Thoracic aorta (tissue), 2 donors: ENCODE measurements around the gene IGF2. TPM values are rescaled to one million over a fixed set of nuclear protein-coding genes. Genes with fewer than 3 reads are reported as not detected.

ENCODE experiments used
- ATAC-seq: fragments of 150-250 bp; one replicate; pipeline ENCODE4 v1.8.0; 2017; ENCODE audit warnings: low read depth; ENCODE audit not compliant: insufficient number of reproducible peaks, low FRiP score
- DNase-seq: peaks from one replicate; pipeline ENCODE4 v3.0.0-alpha.2; 2020; ENCODE audit warnings: low spot score
- H3K27ac ChIP-seq, 2 donors: fragments of 200-600 bp; sonication (generic); 1 replicate in 1 of 2; 2 replicates in 1 of 2; pipeline ENCODE4 v1.5.1; 2016; ENCODE audit warnings: mild to moderate bottlenecking in 2 of 2, moderate library complexity in 2 of 2
- H3K27me3 ChIP-seq: fragments of 200-600 bp; sonication (generic); replicated peaks from 2 replicates; pipeline ENCODE4 v1.6.0; 2016; ENCODE audit warnings: mild to moderate bottlenecking; ENCODE audit not compliant: insufficient read depth
- H3K36me3 ChIP-seq: fragments of 200-600 bp; sonication (generic); one replicate; pipeline ENCODE4 v1.5.1; 2016
- H3K4me1 ChIP-seq, 2 donors: fragments of 200-600 bp; sonication (generic); 1 replicate in 1 of 2; 2 replicates in 1 of 2; pipeline versions ENCODE4 v1.5.1 to v1.6.0; 2016; ENCODE audit warnings: low read depth in 2 of 2, mild to moderate bottlenecking in 1 of 2; ENCODE audit not compliant: control insufficient read depth in 1 of 2
- H3K4me3 ChIP-seq: fragments of 200-600 bp; sonication (generic); 2 replicates; pipeline ENCODE4 v1.5.1; 2016; ENCODE audit warnings: mild to moderate bottlenecking
- H3K9me3 ChIP-seq: fragments of 200-600 bp; sonication (generic); 2 replicates; pipeline ENCODE4 v1.5.1; 2016
- total RNA-seq, 2 donors: library from RNA; depleted of rRNA; stranded (reverse); fragments of >200 nt; gene quantifications; one replicate each; pipeline versions ENCODE4 v1.1.0 to v1.2.3, GENCODE V29; 2016
- TF ChIP-seq, protein P1 (sequence below): fragments of 200-600 bp; sonication (generic); IDR thresholded peaks from one replicate; pipeline ENCODE4 v1.5.1; 2019; ENCODE audit warnings: antibody characterized with exemption

The IGF2 gene
- total RNA-seq, 2 donors from 2014 or later, result 31.7 to 39.4 TPM

- no peaks in the 10 kb centered on the region for H3K36me3 ChIP-seq
- H3K27me3 ChIP-seq, result no peaks in the 10 kb centered on the region
- TF ChIP-seq, protein P1, sequence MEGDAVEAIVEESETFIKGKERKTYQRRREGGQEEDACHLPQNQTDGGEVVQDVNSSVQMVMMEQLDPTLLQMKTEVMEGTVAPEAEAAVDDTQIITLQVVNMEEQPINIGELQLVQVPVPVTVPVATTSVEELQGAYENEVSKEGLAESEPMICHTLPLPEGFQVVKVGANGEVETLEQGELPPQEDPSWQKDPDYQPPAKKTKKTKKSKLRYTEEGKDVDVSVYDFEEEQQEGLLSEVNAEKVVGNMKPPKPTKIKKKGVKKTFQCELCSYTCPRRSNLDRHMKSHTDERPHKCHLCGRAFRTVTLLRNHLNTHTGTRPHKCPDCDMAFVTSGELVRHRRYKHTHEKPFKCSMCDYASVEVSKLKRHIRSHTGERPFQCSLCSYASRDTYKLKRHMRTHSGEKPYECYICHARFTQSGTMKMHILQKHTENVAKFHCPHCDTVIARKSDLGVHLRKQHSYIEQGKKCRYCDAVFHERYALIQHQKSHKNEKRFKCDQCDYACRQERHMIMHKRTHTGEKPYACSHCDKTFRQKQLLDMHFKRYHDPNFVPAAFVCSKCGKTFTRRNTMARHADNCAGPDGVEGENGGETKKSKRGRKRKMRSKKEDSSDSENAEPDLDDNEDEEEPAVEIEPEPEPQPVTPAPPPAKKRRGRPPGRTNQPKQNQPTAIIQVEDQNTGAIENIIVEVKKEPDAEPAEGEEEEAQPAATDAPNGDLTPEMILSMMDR, result no peak
- H3K9me3 ChIP-seq, result no peaks in the 10 kb centered on the region
- DNase-seq, result no peak
- peaks cover 0 to 20% of the 10 kb centered on the region in 2 donors for H3K4me1 ChIP-seq
- ATAC-seq, result no peak
- H3K27ac ChIP-seq, result no peak overlapping the region
- no peak overlapping the region for H3K4me3 ChIP-seq
Observed at GRCh38 chr11:2090172-2091111, 48.7 kb downstream of the IGF2 start.

GRCh38 chr11:2089536-2090165, 49.5 kb downstream of the IGF2 start:
- TF ChIP-seq, protein P1, result no peak
- H3K4me1 ChIP-seq, result peaks cover 0 to 20% of the 10 kb centered on the region in 2 donors
- no peak for DNase-seq
- no peak for ATAC-seq
- H3K36me3 ChIP-seq, result no peaks in the 10 kb centered on the region
- no peak overlapping the region for H3K27ac ChIP-seq
- no peaks in the 10 kb centered on the region for H3K27me3 ChIP-seq
- H3K4me3 ChIP-seq, result no peak overlapping the region
- H3K9me3 ChIP-seq, result no peaks in the 10 kb centered on the region

DNA sequence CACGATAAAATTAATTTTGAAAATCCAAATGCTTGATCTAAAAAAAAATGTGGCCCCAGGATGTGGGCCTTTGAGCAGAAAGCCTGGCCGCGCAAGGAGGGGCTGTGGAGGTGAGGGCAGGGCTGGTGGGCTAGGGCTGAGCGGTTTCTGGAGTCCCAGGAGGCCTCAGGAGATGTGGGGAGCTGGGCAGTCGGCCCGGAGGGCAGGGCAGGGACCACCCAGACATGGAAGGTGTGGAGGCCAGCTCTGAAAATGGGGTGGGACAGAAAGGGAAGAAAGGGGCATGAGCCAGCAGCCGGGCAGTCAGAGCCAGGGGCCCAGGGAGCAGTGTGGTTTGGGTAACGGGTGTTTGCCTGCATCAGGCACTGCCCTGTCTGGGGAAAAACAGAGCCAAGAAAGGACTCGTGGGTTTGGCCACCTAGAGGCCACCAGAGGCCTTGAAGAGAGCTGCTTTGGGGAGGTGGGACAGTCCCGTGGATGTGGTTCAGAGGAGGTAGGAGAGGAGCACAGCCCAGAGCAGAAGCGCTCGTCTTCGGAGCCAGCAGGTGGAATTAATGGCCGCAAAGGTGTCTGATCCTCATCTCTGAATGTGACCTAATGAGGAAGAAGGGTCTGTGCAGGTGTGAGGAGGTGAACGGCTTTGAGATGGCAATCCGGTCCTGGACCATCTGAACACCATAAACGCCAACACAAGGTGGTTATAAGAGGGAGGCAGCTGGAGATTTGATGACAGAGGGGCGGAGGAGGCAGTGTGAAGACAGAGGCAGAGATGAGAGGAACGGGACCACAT, 50.2 kb downstream of the IGF2 start:
- ATAC-seq, result no peak
- Histone ChIP-seq H3K36me3 (no peaks in the 10 kb centered on the region), H3K27ac (no peak overlapping the region), H3K9me3 (peaks cover 2% of the 10 kb centered on the region), H3K4me1 (peaks cover 0 to 13% of the 10 kb centered on the region in 2 donors), H3K4me3 (no peak overlapping the region), H3K27me3 (no peaks in the 10 kb centered on the region)
- TF ChIP-seq, protein P1, result no peak
- no peak for DNase-seq

DNA sequence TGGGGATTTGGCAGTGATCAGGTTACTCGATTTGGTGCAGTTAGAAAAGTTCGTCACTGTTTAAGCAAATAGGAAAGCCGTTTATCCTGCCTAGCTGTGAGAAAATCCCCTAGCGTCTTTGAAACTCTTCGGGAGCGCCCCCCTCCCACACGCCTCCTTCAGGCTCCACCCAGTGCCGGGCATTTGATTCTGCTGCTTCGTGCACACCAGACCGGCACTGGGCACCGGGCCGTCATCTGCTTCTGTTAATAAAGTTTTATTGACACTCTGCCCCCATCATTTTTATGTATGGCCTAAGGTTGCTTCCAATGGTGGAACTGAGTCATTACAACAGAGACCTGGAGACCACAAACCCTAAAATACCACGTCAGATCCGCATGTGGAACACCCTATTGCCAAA, 50.9 kb downstream of the IGF2 start:
- Histone ChIP-seq H3K4me1 (peaks cover 0 to 9% of the 10 kb centered on the region in 2 donors), H3K4me3 (no peak overlapping the region), H3K27ac (no peak overlapping the region), H3K9me3 (peaks cover 9% of the 10 kb centered on the region), H3K27me3 (no peaks in the 10 kb centered on the region), H3K36me3 (no peaks in the 10 kb centered on the region)
- ATAC-seq, result no peak
- DNase-seq, result no peak
- TF ChIP-seq, protein P1, result no peak
